HepG2 (cell line): Measurements from ENCODE around the gene KRT16. TPM values are rescaled to one million over a fixed set of nuclear protein-coding genes. Genes with fewer than 3 reads are reported as not detected.
A peak's percentile ranks its signal among the peaks of the same experiment; 100 is the strongest.

ENCODE experiments used
- ATAC-seq: fragments of 200-7000 bp; cut with Tn5 transposase; 3 replicates; pipeline ENCODE4 v1.9.1; 2020; ENCODE audit warnings: mild to moderate bottlenecking, moderate library complexity
- BruUV-seq: library from RNA; stranded (reverse); fragments of 400-500 nt; replicated peaks from 2 replicates; lab custom pipeline; 2021; lab: Mats Ljungman, UMichigan
- CTCF ChIA-PET: fragments of 300-600 bp; formaldehyde crosslinking; extraction: SDS; loops from one replicate; lab custom pipeline; 2021; ENCODE audit warnings: low total read pairs, inconsistent platforms, low intra/inter-chr PET ratio; lab: Yijun Ruan, JAX
- POLR2A ChIA-PET: fragments of 350-600 bp; sonication (Branson Sonifier 250); formaldehyde crosslinking; loops from one replicate; lab custom pipeline; 2020; ENCODE audit warnings: antibody characterized with exemption, inconsistent platforms; lab: Yijun Ruan, JAX
- DNase-seq: peaks from one replicate; pipeline ENCODE4 v3.0.0-alpha.2; 2015; ENCODE audit warnings: low spot score
- FAIRE-seq: peaks from 3 replicates; lab custom pipeline; 2011; peaks lifted over from hg19 to GRCh38; lab: Jason Lieb, UNC
- H2AFZ ChIP-seq: one replicate; pipeline ENCODE4 v1.6.1; 2011; ENCODE audit warnings: low read length, inconsistent platforms
- H3K27ac ChIP-seq: fragments of 300-600 bp; 3 replicates; pipeline ENCODE4 v1.8.0; 2011; ENCODE audit warnings: mixed run types, mild to moderate bottlenecking, mixed read lengths, low read length, inconsistent platforms; ENCODE audit not compliant: insufficient read depth; ENCODE audit errors: extremely low read length
- H3K27me3 ChIP-seq, 2 experiments: fragments of 200-600 bp in 1 of 2; 2 replicates in 1 of 2; 3 replicates in 1 of 2; pipeline versions ENCODE4 v1.6.0 to v1.8.0; 2011; ENCODE audit warnings: low read length in 2 of 2, mild to moderate bottlenecking in 2 of 2, moderate library complexity in 2 of 2, inconsistent platforms in 1 of 2; ENCODE audit not compliant: insufficient read depth in 2 of 2, control insufficient read depth in 1 of 2
- H3K36me3 ChIP-seq, 2 experiments: fragments of 200-600 bp in 1 of 2; replicated peaks in 1 of 2; 2 replicates in 1 of 2; 3 replicates in 1 of 2; pipeline versions ENCODE4 v1.5.1 to v1.8.0; 2011; ENCODE audit warnings: low read length in 2 of 2, inconsistent platforms in 1 of 2; ENCODE audit not compliant: insufficient read depth in 2 of 2, control insufficient read depth in 1 of 2
- H3K4me1 ChIP-seq: 2 replicates; pipeline ENCODE4 v1.5.1; 2012; ENCODE audit warnings: low read length, inconsistent platforms; ENCODE audit not compliant: insufficient read depth
- H3K4me2 ChIP-seq: 2 replicates; pipeline ENCODE4 v1.6.0; 2011; ENCODE audit warnings: low read depth, low read length, inconsistent platforms
- H3K4me3 ChIP-seq, 3 experiments: fragments of 200-600 bp in 1 of 3; sonication (generic), shearing (Covaris generic) in 1 of 3; replicated peaks in 1 of 3; 2 replicates each; pipeline ENCODE4 v1.5.1; 2011 to 2016; ENCODE audit warnings: low read length in 3 of 3, inconsistent platforms in 2 of 3, low read depth in 2 of 3, mild to moderate bottlenecking in 2 of 3, control low read depth in 1 of 3, mixed read lengths in 1 of 3; ENCODE audit not compliant: insufficient read depth in 1 of 3
- H3K79me2 ChIP-seq: one replicate; pipeline ENCODE4 v1.6.1; 2011; ENCODE audit warnings: low read length, inconsistent platforms; ENCODE audit not compliant: insufficient read depth
- H3K9ac ChIP-seq: 2 replicates; pipeline ENCODE4 v1.6.0; 2011; ENCODE audit warnings: mild to moderate bottlenecking, low read depth, low read length, inconsistent platforms; ENCODE audit not compliant: insufficient read depth
- H3K9me3 ChIP-seq: 2 replicates; pipeline ENCODE4 v1.5.1; 2012; ENCODE audit warnings: mild to moderate bottlenecking, low read length
- H4K20me1 ChIP-seq: 2 replicates; pipeline ENCODE4 v1.6.0; 2011; ENCODE audit warnings: inconsistent platforms, mild to moderate bottlenecking, low read length, moderate library complexity; ENCODE audit not compliant: insufficient read depth
- FOXK1 ChIP-seq: sonication (generic); formaldehyde crosslinking; IDR thresholded peaks from 2 replicates; pipeline ENCODE4 v1.4.0; 2020; ENCODE audit warnings: low read depth, missing genetic modification reagents, borderline replicate concordance
- KMT2A ChIP-seq: sonication (generic); formaldehyde crosslinking; IDR thresholded peaks from 2 replicates; pipeline ENCODE4 v1.4.0; 2020; ENCODE audit warnings: missing genetic modification reagents
- MXD4 ChIP-seq: IDR thresholded peaks from 2 replicates; pipeline ENCODE4 v1.6.1; 2016; ENCODE audit warnings: mild to moderate bottlenecking, missing biosample characterization, missing genetic modification reagents
- NAIF1 ChIP-seq: sonication (generic); formaldehyde crosslinking; IDR thresholded peaks from 2 replicates; pipeline ENCODE4 v1.5.0; 2020; ENCODE audit warnings: mild to moderate bottlenecking, missing genetic modification reagents, borderline replicate concordance
- STAT5B ChIP-seq: sonication (generic); formaldehyde crosslinking; IDR thresholded peaks from 2 replicates; pipeline ENCODE4 v1.4.0; 2020; ENCODE audit warnings: missing genetic modification reagents
- ZNF543 ChIP-seq: sonication (generic); formaldehyde crosslinking; IDR thresholded peaks from 2 replicates; pipeline ENCODE4 v1.4.0; 2020; ENCODE audit warnings: mild to moderate bottlenecking, missing genetic modification reagents
- ZNF562 ChIP-seq: sonication (generic); formaldehyde crosslinking; IDR thresholded peaks from 2 replicates; pipeline ENCODE4 v1.8.0; 2022; ENCODE audit warnings: missing genetic modification reagents, borderline replicate concordance
- ZNF768 ChIP-seq: sonication (generic); formaldehyde crosslinking; IDR thresholded peaks from 2 replicates; pipeline ENCODE4 v1.4.0; 2020; ENCODE audit warnings: missing genetic modification reagents
- WGBS: methylation state at CpG from one replicate; pipeline ENCODE4 v1.1.6; 2017; ENCODE audit warnings: low lambda C conversion rate; 5-methylcytosine and 5-hydroxymethylcytosine counted together
- in situ Hi-C: cut with HindIII; loops from 2 replicates; pipeline ENCODE4 v1.10.0; 2017; ENCODE audit warnings: low pct_unique_long_range_greater_than_20kb; ENCODE audit not compliant: extremely low pct_ligation_motif_present
- intact Hi-C: fragments of 100-400 bp; cut with micrococcal nuclease; formaldehyde crosslinking; loops from one replicate; pipeline ENCODE4 v1.10.0; 2022; ENCODE audit not compliant: unreplicated experiment
- polyA plus RNA-seq, 8 experiments: library from polyadenylated mRNA; depleted of rRNA in 3 of 8; stranded (reverse) in 7 of 8; unstranded in 1 of 8; fragments of >200 nt; fragmentation: Illumina TruSeq in 4 of 8; extraction: Trizol in 4 of 8; gene quantifications; 2 replicates each; pipeline versions ENCODE4 v1.2.1 to v1.2.3, GENCODE V29; 2011 to 2016; ENCODE audit warnings: low read depth in 4 of 8, missing spikeins in 1 of 8, mixed read lengths in 1 of 8; ENCODE audit not compliant: insufficient read depth in 1 of 8
- total RNA-seq, 5 experiments: library from RNA; depleted of rRNA; stranded (reverse); fragments of >200 nt; fragmentation: Illumina TruSeq; extraction: Trizol; gene quantifications; 2 replicates each; pipeline ENCODE4 v1.2.3, GENCODE V29; 2016; ENCODE audit warnings: low read depth in 1 of 5
- TF ChIP-seq, protein P1 (sequence below): sonication (generic); formaldehyde crosslinking; IDR thresholded peaks from 2 replicates; pipeline ENCODE4 v1.9.0; 2021; ENCODE audit warnings: missing genetic modification reagents, mild to moderate bottlenecking, borderline replicate concordance
- TF ChIP-seq, protein P2 (sequence below): sonication (generic); formaldehyde crosslinking; IDR thresholded peaks from 2 replicates; pipeline ENCODE4 v1.4.0; 2020; ENCODE audit warnings: missing genetic modification reagents, borderline replicate concordance

Gene KRT16
- total and polyA plus RNA-seq, 2 of the 13 experiments (the other 11 are each of a cell fraction or from before 2014, with no cell fraction given), result not detected

DNA sequence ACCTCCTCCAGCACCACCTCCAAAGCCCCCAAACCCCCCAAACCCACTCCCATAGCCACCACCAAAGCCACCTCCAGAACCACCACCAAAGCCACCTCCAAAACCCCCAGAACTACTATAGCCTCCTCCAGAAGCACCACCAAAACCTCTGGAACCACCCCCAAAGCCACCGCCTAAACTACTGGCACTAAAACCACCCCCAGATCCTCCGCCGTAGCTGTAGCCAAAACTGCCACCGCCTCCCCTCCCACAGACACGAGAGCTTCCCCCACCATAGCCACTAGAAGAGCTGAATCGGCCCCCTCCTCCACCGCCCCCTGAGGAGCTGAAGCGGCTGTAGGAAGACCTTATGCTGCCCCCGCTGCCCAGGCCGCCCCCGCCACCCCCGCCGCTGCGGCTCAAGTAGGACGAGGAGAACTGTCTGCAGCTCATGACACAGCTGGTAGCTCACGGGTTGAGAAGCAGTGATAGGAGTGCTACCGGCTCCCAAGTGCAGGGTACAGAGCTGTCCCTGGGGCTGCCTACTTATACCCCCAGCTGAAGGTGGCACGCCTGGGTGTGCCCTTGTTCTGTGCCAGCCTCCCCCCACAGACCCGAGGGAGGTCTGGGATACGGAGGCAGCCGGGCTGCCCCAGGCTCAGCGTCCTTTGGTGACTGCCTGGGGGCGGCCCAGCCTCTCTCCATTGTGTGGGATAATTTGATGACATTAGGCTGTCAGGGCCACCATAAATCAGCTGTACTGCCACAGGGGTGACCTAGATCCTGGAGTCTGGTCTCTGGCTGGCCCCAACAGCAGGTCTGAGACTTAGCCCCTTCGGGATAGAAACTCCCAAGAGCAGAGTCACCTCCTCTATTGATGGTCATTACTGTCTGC is 40.8 kb downstream of the KRT16 start, which contains the start of gene KRT9:
Gene KRT9, minus strand, starts transcription at position 499 of the 874 bp plus-strand sequence. Its CDS starts 67 bp downstream, at position 432.
- Histone ChIP-seq H2AFZ (no peak within 1 kb of the TSS), H3K9me3 (no peaks in the 10 kb centered on the region), H3K4me1 (0 out of 2 replicates have a peak, but pooled peaks cover 7% of the 10 kb centered on the region), H3K79me2 (no peaks in the 10 kb centered on the region), H3K9ac (no peak within 1 kb of the TSS), H3K27ac (no peak within 1 kb of the TSS), H3K4me3 (no peak within 1 kb of the TSS), H4K20me1 (no peaks in the 10 kb centered on the region), H3K36me3 (no peaks in the 10 kb centered on the region), H3K27me3 (peaks cover 2 to 35% of the 10 kb centered on the region in 2 experiments; a peak in 2 of 5 replicates), H3K4me2 (no peak within 1 kb of the TSS)
- in situ Hi-C loops, result no loop called here
- 0 out of 3 replicates have a peak, but pooled peaks have one; percentile 17 for ATAC-seq
- no peak for DNase-seq
- BruUV-seq, result no TSS peak
- ChIA-PET POLR2A (no interaction called here), CTCF (no interaction called here)
- intact Hi-C loops, result loop anchor here (10.0 kb wide), 1 partner anchor 73 kb away; no protein-coding TSS in a partner anchor
- 50% methylated on average over 21 of the region's 24 CpGs for WGBS
- no peak for TF ChIP-seq ZNF562
- no peak for FAIRE-seq

- POLR2A ChIA-PET, result no interaction called here
- intact Hi-C loops (no loop called here), in situ Hi-C loops (no loop called here)
- H3K9ac ChIP-seq, result no peak overlapping the region
- BruUV-seq, result no TSS peak
- no peaks in the 10 kb centered on the region for H3K36me3 ChIP-seq
- ATAC-seq, result no peak
- no peak overlapping the region for H3K4me3 ChIP-seq
- H3K27me3 ChIP-seq, result peaks cover 3 to 24% of the 10 kb centered on the region in 2 experiments; a peak in 3 of 5 replicates
- TF ChIP-seq, protein P1, sequence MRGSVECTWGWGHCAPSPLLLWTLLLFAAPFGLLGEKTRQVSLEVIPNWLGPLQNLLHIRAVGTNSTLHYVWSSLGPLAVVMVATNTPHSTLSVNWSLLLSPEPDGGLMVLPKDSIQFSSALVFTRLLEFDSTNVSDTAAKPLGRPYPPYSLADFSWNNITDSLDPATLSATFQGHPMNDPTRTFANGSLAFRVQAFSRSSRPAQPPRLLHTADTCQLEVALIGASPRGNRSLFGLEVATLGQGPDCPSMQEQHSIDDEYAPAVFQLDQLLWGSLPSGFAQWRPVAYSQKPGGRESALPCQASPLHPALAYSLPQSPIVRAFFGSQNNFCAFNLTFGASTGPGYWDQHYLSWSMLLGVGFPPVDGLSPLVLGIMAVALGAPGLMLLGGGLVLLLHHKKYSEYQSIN (CRISPR knock-in tag), result no peak
- TF ChIP-seq, protein P2, sequence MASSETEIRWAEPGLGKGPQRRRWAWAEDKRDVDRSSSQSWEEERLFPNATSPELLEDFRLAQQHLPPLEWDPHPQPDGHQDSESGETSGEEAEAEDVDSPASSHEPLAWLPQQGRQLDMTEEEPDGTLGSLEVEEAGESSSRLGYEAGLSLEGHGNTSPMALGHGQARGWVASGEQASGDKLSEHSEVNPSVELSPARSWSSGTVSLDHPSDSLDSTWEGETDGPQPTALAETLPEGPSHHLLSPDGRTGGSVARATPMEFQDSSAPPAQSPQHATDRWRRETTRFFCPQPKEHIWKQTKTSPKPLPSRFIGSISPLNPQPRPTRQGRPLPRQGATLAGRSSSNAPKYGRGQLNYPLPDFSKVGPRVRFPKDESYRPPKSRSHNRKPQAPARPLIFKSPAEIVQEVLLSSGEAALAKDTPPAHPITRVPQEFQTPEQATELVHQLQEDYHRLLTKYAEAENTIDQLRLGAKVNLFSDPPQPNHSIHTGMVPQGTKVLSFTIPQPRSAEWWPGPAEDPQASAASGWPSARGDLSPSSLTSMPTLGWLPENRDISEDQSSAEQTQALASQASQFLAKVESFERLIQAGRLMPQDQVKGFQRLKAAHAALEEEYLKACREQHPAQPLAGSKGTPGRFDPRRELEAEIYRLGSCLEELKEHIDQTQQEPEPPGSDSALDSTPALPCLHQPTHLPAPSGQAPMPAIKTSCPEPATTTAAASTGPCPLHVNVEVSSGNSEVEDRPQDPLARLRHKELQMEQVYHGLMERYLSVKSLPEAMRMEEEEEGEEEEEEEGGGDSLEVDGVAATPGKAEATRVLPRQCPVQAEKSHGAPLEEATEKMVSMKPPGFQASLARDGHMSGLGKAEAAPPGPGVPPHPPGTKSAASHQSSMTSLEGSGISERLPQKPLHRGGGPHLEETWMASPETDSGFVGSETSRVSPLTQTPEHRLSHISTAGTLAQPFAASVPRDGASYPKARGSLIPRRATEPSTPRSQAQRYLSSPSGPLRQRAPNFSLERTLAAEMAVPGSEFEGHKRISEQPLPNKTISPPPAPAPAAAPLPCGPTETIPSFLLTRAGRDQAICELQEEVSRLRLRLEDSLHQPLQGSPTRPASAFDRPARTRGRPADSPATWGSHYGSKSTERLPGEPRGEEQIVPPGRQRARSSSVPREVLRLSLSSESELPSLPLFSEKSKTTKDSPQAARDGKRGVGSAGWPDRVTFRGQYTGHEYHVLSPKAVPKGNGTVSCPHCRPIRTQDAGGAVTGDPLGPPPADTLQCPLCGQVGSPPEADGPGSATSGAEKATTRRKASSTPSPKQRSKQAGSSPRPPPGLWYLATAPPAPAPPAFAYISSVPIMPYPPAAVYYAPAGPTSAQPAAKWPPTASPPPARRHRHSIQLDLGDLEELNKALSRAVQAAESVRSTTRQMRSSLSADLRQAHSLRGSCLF, result no peak
- TF ChIP-seq ZNF543 (CRISPR knock-in tag), result no peak
- TF ChIP-seq MXD4, result no peak
- TF ChIP-seq KMT2A (CRISPR knock-in tag), result no peak
- TF ChIP-seq FOXK1 (CRISPR knock-in tag), result no peak
- TF ChIP-seq STAT5B (CRISPR knock-in tag), result no peak
- TF ChIP-seq NAIF1 (CRISPR knock-in tag), result no peak
- no peak for TF ChIP-seq ZNF768 (CRISPR knock-in tag)
- no peak overlapping the region for H2AFZ ChIP-seq
- no peak overlapping the region for H3K27ac ChIP-seq
- CTCF ChIA-PET, result no interaction called here
- FAIRE-seq, result no peak
- H3K79me2 ChIP-seq, result no peaks in the 10 kb centered on the region
- H3K9me3 ChIP-seq, result no peaks in the 10 kb centered on the region
- no peak overlapping the region for H3K4me2 ChIP-seq
- H4K20me1 ChIP-seq, result no peaks in the 10 kb centered on the region
- 0 out of 2 replicates have a peak, but pooled peaks cover 7% of the 10 kb centered on the region for H3K4me1 ChIP-seq
- WGBS, result 49% methylated on average over 6 of the region's 6 CpGs
- DNase-seq, result no peak
Observed at GRCh38 chr17:41567317-41567716, 45.2 kb downstream of the KRT16 start.
